H1 (cell line): ENCODE measurements around the gene PDZRN4.

Experiments used
- BCL11A ChIP-seq, 2 experiments: IDR thresholded peaks; one replicate each; pipeline ENCODE4 v1.6.1; 2011; ENCODE audit warnings: low read depth in 2 of 2, low read length in 2 of 2, mild to moderate bottlenecking in 2 of 2
- CBX5 ChIP-seq: fragments of 300-800, 300-1000 bp; sonication (generic); IDR thresholded peaks from 2 replicates; pipeline ENCODE4 v1.7.1; 2016; ENCODE audit warnings: antibody characterized with exemption, low read length, low read depth
- CTCF ChIP-seq, 3 experiments: IDR thresholded peaks; 1 replicate in 2 of 3; 2 replicates in 1 of 3; pipeline versions ENCODE4 v1.5.1 to v1.6.1; 2011; ENCODE audit warnings: low read length in 3 of 3, mild to moderate bottlenecking in 3 of 3, inconsistent platforms in 2 of 3, low read depth in 1 of 3, moderate library complexity in 1 of 3; ENCODE audit not compliant: insufficient read depth in 1 of 3; ENCODE audit errors: control extremely low read depth in 1 of 3
- EZH2 ChIP-seq: fragments of 200-600 bp; sonication (generic); IDR thresholded peaks from 2 replicates; pipeline ENCODE4 v1.7.1; 2012; ENCODE audit warnings: low read depth, mild to moderate bottlenecking, moderate library complexity, low read length, inconsistent platforms; ENCODE audit not compliant: severe bottlenecking
- GABPA ChIP-seq: IDR thresholded peaks from 2 replicates; pipeline ENCODE4 v1.6.1; 2011; ENCODE audit warnings: mild to moderate bottlenecking, low read length, moderate library complexity, borderline replicate concordance; ENCODE audit not compliant: insufficient read depth
- POLR2A ChIP-seq, 2 experiments: IDR thresholded peaks; 1 replicate in 1 of 2; 2 replicates in 1 of 2; pipeline ENCODE4 v1.6.1; 2011; ENCODE audit warnings: low read depth in 2 of 2, low read length in 2 of 2, mild to moderate bottlenecking in 2 of 2; ENCODE audit errors: control extremely low read depth in 1 of 2
- SRF ChIP-seq: IDR thresholded peaks from 2 replicates; pipeline ENCODE4 v1.6.1; 2011; ENCODE audit warnings: mild to moderate bottlenecking, low read depth, low read length, moderate library complexity
- ZNF274 ChIP-seq: IDR thresholded peaks from 2 replicates; pipeline ENCODE4 v1.7.0; 2012; ENCODE audit warnings: low read length, borderline replicate concordance; ENCODE audit errors: extremely low read depth

- no peak for TF ChIP-seq SRF
- TF ChIP-seq POLR2A (IDR thresholded peaks at IDR 0.05; ENCODE audit: control extremely low read depth in 1 of 2, low read depth in 2 of 2, low read length in 2 of 2): no peak
- TF ChIP-seq CTCF (IDR thresholded peaks at IDR 0.05; ENCODE audit: control extremely low read depth in 1 of 3, insufficient read depth in 1 of 3, low read depth in 1 of 3, low read length in 3 of 3): no peak
- no peak for TF ChIP-seq ZNF274
- no peak for TF ChIP-seq EZH2
- no peak for TF ChIP-seq CBX5
- TF ChIP-seq BCL11A (IDR thresholded peaks at IDR 0.05; ENCODE audit: low read depth in 2 of 2, low read length in 2 of 2): no peak
- no peak for TF ChIP-seq GABPA
Observed at GRCh38 chr12:41507286-41507685, 319.2 kb downstream of the PDZRN4 start.
